Right kidney (tissue), 1 donor: Measurements from ENCODE around the gene DVL1.

Experiments used
- DNase-seq: peaks from one replicate; pipeline ENCODE4 v3.0.0-alpha.2; 2016

DVL1 gene

DNA sequence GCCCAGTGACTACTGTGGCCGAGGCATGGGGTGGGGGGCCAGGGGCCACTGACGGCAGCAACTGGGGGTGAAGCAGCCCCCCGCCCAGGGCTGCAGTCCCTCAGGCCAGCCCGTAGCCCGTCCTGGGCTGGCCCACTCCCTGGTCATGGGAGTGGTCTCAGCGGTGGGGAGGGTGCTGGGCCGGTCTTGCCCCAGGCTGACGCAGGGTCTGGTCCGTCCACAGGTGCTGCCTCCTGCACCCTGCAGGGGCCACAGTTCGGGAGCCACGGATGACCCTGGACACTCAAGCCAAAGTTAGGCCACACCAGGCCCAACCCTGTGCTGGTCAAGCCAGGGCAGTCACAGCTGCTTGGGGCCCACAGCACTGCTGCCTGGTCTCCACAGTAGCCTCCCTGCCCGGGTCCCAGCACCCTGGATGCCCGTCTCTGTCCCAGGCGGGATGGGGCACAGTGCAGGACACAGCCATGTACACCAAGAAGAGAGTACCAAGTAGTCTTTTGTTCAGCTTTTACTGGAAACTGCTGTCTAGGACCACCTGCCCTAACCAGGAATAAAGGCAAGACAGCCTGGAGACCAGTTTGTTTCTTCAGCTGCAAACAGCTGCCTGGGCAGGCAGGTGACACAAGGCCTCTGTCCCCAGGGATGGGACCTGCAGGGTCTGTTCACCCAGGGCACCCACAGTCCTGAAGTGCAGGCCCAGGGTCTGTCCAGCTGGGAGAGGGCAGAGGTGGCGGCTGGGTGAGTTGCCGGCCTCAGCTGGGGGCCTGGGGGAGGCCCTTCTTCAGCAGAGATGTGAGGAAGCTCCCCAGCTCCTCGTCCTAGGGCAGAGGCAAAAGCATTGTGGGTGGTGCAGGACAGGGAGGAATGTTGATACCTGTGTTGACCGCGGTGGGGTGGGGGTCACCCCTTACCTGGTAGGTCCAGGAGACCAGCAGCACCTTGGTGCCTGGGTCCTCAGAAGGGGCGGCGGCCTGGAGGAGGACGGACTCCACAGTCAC is 37.8 kb downstream of the DVL1 start:
- DNase-seq = no peak

DNA sequence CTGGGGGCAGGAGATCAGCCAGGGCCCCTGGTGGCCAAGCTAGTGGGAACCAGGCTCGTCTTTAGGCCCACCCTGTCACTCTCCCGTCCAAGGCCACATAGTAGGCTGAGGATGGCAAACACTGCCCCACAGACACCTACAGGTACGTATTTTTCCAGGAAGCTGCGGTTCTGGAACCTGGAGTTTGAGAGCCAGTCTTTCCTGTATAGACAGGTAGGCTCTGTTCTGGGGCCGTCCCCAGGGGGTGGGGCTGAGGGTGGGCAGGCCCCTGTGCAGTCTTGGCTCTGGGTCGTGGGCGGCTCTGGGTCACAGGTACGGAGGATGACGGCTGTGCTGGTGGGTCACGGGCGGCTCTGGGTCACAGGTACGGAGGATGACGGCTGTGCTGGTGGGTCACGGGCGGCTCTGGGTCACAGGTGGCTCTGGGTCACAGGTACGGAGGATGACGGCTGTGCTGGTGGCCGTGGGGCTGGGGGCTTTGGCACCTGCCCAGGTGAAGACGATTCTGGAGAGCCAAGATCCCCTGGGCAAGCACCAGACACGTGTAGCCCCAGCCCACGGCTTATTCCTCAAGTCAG is 38.7 kb downstream of the DVL1 start:
- DNase-seq = no peak

DNA sequence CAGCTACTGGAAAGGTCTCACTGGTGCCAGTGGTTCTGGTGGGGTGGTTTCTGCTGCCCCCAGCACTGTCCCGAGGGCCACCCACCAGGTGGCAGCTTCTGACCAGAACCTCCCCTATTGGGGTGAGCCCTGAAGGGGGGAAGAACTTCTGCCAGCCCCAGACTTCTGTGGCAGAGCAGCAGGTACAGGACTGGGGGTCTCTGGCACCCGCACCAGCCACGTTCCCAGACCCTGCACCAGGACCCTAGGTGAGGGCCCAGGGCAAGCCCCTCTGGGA is 39.2 kb downstream of the DVL1 start:
- no peak for DNase-seq

DNA sequence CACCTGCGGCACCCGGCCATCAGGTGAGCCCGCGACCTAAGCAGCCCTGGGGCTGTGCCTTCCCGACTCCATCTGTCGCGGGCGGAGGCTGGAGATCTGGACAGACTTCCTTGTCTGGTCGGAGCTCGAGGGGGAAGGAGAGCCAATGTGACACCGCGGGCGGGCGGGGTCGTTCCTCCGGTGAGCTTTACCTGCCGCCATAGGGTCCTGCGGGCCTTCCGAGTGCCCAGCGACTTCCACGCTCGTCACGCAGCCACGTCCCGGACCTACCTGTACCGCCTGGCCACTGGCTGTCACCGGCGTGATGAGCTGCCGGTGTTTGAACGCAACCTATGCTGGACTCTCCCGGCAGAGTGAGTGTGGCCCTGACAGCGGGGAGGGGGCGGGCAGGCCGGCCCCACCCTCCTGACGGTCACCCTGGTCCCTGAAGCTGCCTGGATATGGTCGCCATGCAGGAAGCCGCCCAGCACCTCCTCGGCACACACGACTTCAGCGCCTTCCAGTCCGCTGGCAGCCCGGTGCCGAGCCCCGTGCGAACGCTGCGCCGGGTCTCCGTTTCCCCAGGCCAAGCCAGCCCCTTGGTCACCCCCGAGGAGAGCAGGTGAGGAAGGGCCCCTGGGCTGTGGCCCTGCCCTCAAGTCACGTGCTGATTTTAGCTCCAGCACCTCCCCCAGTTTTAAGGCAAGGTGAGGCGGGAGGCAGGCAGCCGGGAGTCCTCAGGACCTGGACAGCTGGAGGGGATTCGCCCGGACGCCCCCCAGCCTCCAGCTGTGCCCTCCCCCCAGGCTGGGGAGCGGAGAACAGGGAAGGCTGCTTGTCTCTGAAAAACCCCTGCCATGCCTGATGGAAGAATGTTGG is 39.7 kb downstream of the DVL1 start:
- DNase-seq = peak; percentile 49

DNA sequence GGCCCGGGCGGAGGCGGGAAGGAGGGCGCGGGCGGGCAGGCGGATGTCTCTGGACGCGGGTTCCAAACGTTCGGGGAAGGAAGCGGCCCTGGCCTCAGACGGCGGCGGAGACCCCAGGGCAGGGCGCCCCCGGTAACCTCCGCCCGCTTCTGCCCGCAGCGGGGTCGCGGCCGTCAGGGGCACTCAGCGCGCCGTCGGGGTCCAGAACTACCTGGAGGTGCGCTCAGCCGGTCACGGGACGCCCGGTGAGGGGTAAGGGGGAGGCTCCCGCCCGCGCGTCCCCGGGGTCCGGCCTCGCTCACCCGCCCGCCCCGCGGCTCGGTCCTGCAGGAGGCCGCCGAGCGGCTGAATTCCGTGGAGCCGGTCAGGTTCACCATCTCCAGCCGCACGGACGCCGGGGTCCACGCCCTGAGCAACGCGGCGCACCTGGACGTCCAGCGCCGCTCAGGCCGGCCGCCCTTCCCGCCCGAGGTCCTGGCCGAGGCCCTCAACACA is 40.4 kb downstream of the DVL1 start:
- peak; percentile 81 for DNase-seq

DNA sequence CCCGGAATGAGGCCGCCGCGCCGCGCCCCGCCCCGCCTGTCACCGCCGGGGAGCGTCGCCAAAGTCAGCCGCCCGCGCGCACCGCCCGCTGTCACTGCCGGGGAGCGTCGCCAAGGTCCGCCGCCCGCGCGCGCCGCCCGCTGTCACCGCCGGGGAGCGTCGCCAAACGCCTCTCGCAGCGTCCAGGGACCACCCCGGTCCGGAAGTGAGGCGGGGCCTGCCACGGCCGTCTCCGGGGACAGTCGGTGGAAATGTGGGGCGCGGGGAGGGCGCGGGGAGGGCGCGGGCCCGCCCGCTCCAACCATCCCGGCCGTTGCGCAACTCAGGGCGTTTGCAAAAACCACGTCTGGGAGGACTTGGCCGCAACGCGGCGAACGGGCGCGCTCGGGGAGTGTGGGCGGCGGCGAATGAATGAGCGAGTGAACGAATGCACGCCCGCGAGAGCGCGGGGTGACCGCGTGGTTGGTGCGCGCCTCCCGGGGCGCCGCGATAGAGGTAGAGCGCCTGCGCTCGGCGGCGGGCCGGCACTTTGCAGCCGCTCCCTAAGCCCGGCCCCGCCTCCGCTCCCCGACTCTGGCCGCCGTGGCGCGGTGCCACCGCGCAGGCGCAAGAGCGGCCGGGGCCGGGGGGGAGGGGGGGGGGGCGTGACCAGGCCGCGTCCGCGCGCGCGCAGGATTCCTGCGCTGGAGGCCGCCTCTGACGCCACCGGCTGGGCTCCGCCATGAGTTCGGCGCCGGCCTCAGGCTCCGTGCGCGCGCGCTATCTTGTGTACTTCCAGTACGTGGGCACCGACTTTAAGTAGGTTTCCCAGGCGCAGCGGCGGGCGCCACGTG is 41.1 kb downstream of the DVL1 start, which contains the start of the genes ACAP3 and PUSL1:
Gene ACAP3 (minus strand): TSS at position 8 of the 833 bp plus-strand sequence. CDS start 115 bp downstream, outside the sequence.
Gene PUSL1 (plus strand): TSS at position 675 of the 833 bp plus-strand sequence. CDS start 47 bp downstream, at position 722.
- peak; percentile 98 for DNase-seq

DNA sequence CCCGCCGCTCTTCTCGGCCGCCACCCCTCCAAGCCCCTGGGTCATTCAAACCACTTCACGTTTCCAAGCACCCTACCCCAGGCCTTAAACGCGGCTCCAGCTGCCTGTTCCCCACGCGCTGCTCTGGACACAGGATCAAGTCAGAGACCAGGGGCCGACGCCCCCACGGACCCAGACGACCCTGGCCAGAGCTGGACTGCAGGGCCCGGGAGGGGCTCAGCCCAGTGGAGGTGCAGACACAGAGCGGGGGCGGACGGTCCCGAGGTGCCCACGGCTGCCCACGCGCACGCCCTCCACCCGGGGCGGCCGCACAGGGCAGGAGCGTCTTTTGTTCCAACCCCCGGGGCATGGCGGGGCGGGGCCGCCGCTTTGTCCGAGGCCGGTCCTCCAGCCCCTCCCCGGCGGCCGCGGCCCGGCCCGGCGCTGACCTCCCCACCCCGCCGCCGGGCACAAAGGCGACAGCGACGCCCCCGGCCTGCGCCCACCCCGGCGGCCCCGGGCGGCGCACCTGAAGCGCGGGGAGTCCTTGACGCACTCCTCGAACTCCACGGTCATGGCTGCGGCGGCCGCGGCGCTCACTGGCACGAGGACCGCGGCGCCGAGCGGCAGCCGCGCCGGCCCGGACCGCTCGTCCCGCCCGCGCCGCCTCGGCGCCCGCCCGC is 41.8 kb downstream of the DVL1 start:
- no peak for DNase-seq

DNA sequence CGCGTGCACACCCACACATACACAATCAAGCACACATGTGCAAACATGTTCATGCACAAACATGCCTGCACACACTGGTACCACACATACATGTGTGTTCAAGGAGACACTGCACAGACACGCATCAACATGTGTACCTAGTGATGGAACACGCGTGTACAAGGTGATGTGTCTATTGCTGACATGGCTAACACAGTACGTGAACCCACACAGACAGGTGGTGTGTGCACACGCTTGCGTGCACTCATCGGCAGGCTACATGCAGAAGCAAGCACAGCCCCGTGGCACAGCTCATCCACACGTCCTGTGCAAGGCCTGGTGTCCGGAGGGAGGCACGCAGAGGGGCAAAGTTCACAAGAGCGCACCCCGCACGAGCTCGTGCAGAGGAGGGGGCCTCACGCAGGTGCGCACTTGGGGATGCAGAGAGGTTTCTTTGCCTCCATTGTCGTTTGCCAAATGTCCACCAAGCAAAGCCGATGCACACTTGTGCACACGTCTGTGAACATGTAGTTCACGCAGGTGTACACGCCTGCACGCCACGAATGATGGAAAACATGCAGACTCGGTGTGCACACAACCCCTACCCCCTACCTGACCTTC is 42.5 kb downstream of the DVL1 start:
- DNase-seq = no peak

DNA sequence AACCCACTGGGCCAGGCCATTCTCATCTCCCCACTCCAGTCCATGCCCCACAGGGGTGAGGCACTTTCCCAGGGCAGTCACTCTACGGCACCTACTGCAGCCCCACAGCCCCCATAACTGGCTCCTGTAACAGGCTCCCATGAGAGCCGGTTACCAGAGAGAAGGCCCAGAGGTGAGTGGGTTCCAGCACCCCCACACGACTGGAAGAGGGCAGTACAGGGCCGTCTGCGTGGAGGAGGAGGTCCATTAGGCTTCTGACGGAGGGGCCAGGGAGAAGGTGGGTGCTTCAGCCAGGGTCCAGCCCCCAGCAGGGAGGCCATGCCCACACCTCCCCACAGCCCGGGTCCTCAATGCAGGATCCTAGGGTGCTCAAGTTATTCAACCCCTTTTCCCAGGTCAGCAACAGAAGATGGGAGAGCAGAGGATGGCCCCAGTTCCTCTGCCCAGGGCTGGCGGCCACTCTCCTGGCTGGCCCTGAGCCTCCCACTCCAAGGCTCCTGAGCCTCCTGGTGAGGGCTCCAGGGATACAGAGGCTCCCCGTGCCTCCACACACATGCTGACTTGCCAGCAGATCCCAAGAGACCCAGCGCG is 43.1 kb downstream of the DVL1 start:
- no peak for DNase-seq

DNA sequence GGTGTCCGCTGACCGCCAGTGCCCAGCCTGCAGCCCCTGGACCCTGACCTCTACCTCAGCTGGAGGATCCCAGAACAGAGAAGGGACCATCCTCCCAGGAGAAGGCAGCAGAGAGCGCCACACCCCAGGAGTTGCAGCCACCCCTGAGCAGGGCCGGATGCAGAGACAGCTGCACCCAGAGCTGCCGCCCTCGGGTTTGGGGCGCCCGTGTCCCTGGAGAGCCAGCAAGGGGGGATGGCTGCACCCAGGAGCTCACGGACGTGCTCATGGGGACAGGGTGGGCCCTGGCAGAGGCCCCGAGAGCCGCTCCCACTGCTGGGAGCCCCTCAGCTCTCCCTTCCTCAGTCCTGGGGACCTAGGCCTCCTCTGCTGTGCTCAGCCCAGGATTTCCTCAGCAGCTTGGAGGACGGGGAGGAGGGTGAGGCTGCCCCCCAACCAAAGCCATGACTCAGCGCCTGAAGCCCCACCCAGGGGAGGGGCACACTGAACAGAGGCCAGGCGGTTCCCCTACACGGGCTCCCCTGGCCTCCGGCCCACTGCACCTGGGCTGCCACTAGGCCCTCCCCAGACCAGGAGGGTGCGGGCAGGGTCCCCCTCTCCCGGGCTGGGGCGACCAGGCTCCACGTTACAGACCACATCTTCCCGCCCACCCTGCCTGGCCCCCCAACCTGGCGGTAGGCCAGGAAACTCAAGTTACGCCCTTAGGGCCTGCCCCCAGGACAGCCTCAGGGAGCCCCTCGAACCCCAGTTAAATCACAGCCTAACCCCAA is 43.7 kb downstream of the DVL1 start:
- DNase-seq = no peak

DNA sequence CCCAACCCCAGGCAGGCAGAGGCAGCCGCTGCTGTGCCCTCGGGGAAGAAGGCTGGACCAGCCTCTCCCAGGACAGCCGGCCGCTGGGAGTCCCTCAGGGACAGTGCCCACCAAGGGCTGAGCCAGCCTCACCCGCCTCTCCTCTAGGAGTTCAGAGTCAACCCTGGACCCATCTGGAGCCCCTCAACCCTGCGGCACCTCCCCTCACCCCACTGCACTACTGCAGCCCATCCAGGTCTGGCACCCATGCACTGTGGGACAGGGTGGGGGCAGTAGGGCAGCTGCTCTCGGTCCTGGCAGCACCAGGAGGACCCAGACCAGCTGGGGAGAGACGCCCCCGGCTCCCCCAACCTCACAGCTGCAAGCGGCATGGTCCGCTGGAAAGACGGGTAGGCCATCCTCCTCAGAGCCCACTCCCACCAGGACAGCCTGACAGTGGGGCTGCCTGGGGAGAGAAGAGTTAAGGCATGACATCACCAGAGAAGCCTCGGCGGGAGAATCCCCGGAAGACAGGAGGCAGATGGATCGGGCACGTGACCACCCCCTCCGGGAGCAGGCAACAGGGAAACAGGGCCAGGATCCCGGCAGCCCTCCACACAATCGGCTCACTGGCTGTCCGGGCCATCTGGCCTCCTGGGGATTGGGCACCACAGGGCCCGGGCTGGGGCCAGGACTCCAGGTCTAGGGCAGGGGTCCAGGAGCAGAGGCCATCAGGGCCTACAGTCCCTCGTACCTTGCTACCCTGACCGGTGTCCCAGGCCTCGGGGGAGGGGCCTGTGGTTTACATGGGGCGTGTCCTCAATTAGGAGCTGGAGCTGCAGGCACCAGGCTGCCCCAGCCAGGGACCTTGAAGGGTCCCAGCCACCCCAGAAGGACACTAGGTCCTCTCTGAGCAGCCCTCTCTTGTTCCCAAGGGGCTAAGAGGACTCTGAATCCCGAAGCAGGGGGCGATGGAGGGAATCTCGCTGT is 44.6 kb downstream of the DVL1 start:
- DNase-seq = peak; percentile 68

DNA sequence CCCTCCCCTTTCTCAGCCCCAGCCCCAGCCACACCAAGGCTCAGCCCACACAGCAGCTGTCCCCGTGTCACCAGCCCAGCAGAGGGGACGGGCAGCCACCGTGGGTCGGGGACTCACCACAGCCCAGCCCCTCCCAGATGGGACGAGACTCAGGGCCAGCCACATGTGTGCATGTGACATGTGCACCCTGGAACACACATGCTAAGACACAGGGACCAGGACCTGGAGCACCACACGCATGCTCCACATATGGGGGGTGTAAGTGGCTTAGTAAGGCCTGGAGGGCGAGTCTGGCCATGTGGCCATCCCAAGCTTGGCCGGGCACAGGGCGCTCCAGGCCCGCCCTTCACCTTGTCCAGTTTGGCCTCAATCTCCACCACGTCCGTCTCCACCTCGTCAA is 45.5 kb downstream of the DVL1 start:
- no peak for DNase-seq

DNA sequence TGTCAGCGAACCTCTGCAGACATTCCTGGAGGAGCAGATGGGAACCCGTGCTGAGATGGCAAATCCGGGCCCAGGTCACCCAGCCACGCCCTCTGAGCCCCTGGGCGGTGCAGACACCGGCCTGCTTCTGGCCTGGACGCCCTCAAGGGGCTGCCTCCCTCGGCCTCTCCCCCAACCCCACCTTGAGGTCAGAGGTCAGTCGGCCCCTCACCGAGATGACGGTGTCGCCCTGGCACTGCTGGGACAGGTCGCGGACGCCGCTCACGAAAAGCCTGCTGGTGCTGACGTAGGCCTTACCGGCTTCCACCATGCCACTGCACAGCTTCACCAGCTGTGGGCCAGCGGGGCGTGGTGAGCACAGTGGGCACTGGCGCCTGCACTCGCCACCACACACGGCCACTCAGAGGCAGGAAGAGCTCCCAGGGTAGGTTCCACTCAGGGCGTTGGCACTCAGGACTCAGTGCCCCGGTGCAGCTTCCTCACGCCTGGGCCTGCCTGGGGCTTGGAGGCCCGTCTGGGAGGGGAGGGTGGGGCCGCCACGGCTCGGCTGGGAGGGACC is 46.2 kb downstream of the DVL1 start:
- no peak for DNase-seq

DNA sequence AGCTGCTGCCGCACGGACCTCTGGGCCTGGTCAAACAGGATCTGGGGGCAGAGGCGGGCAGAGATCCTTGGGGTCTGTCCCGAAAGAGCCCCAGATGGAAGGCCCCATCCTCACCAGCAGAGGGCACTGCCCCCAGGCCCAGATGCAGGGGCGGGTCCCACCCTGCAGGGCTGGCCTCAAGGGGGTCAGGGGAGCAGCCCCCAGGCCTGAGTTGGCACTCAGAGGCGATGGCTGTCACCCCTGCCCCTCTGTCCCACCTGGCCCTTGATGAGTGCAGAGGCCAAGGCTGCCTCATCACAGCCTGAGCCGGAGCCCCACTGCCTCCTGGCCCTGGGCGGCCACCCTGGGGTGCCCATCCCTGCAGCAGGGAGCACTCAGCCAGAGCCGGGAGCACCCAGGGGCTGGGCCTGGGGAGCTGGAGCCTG is 47.2 kb downstream of the DVL1 start:
- DNase-seq = no peak

DNA sequence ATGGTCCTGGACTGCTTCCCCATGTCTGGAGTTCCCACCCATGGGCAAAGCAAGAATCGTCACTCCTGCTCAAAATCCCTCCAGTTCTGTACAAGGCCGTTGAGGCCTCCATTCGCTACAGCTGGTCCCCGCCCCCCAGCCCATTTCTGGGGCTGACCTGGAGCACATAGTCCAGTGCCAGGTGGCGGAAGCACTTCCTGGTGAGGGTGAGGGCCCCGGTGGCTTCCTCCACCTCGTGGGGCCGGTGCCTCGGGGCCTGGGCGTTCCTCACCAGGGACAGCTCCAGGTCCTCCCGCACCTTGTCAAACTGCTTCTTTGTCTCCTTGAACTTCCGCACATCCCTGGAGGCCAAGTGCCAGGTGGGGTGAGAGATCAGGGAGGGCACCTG is 48.9 kb downstream of the DVL1 start:
- no peak for DNase-seq

DNA sequence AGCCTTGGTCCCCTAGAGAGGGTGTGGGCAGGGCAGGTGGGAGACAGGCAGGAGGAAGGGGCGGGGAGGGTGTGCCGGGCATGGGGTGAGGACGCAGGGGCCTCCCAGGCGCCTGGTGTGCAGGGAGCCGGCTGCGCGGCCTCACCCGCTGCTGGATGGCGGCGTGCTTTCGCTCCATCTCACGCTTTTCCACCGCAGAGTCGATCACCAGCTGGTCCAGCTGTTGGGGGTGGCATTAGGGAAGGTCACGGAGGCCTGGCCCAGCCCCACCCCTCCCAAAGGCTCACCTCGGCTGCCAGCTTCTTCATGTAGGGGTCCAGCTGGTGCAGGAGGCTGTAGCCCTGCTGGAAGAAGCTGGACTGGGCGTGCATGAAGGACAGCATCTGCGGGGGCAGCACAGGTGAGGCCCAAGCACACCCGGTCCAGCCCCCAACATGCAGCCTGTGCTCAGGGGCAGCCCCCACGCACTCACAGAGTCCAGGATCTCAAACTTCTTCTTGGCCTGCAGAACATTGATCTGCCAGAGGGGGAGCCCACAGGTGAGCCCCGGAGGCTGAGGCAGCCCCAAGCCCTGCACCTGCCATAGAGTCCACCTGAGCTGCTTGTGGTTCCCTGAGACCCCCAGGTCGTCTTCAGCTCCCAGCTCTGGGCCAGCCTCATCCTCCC is 49.4 kb downstream of the DVL1 start:
- DNase-seq = no peak
